Tibial artery (tissue), 4 donors: Measurements from ENCODE around the gene TGIF1.
A peak's percentile ranks its signal among the peaks of the same experiment; 100 is the strongest.
"Not testable (repeated sequence)": the region's sequence is repeated elsewhere in the genome, so short reads cannot be mapped to it uniquely, and the experiment has no call there.

Source experiments
- DNase-seq, 2 donors: peaks; one replicate each; pipeline ENCODE4 v3.0.0-alpha.2; 2019
- H3K27ac ChIP-seq, 2 donors: fragments of 200-600 bp; sonication (generic) in 1 of 2; 1 replicate in 1 of 2; 2 replicates in 1 of 2; pipeline ENCODE4 v1.5.1; 2018 to 2019; ENCODE audit warnings: mild to moderate bottlenecking in 1 of 2
- H3K27me3 ChIP-seq, 2 donors: fragments of 200-600 bp; sonication (generic) in 1 of 2; one replicate each; pipeline versions ENCODE4 v1.5.1 to v1.6.0; 2016 to 2019
- H3K36me3 ChIP-seq, 3 donors: fragments of 200-600 bp; sonication (generic) in 2 of 3; one replicate each; pipeline ENCODE4 v1.5.1; 2016 to 2019; ENCODE audit warnings: mild to moderate bottlenecking in 2 of 3
- H3K4me1 ChIP-seq, 4 donors: fragments of 200-600 bp; sonication (generic) in 2 of 4; 1 replicate in 3 of 4; 2 replicates in 1 of 4; pipeline ENCODE4 v1.5.1; 2016 to 2019
- H3K4me3 ChIP-seq, 2 donors: fragments of 200-600 bp; sonication (generic) in 1 of 2; 1 replicate in 1 of 2; 2 replicates in 1 of 2; pipeline ENCODE4 v1.5.1; 2018 to 2019; ENCODE audit warnings: mild to moderate bottlenecking in 2 of 2
- H3K9me3 ChIP-seq, 3 donors: fragments of 200-600 bp; sonication (generic) in 1 of 3; one replicate each; pipeline ENCODE4 v1.5.1; 2016 to 2019
- CTCF ChIP-seq, 2 experiments: fragments of 200-600 bp in 1 of 2; fragments of 450-650 bp in 1 of 2; IDR thresholded peaks; one replicate each; pipeline ENCODE4 v1.5.1; 2017 to 2019; ENCODE audit warnings: antibody characterized with exemption in 2 of 2, mild to moderate bottlenecking in 1 of 2, moderate library complexity in 1 of 2
- intact Hi-C: fragments of 100-400 bp; cut with DNase I; formaldehyde crosslinking; loops from one replicate; pipeline ENCODE4 v1.15.0; 2023; ENCODE audit warnings: low total_unique reads

The TGIF1 gene

GRCh38 chr18:3408107-3408506 lies 41.9 kb upstream of the TGIF1 start:
- DNase-seq = no peak
- Histone ChIP-seq H3K27ac (no peak overlapping the region), H3K4me3 (no peak overlapping the region), H3K27me3 (peaks cover 0 to 8% of the 10 kb centered on the region in 2 donors), H3K4me1 (peaks cover 0 to 4% (median 0%) of the 10 kb centered on the region in 4 donors), H3K9me3 (peaks cover 0 to 6% (median 5%) of the 10 kb centered on the region in 3 donors), H3K36me3 (no peaks in the 10 kb centered on the region)
- no peak for TF ChIP-seq CTCF (IDR thresholded peaks at IDR 0.05)
- intact Hi-C loops = no loop called here

- Histone ChIP-seq H3K9me3 (peaks cover 0 to 6% (median 5%) of the 10 kb centered on the region in 3 donors), H3K27me3 (peaks cover 0 to 8% of the 10 kb centered on the region in 2 donors), H3K4me3 (no peak overlapping the region), H3K27ac (no peak overlapping the region), H3K4me1 (peaks cover 0 to 4% (median 0%) of the 10 kb centered on the region in 4 donors), H3K36me3 (no peaks in the 10 kb centered on the region)
- no peak for DNase-seq
- no peak for TF ChIP-seq CTCF (IDR thresholded peaks at IDR 0.05)
- intact Hi-C loops = no loop called here
Observed at GRCh38 chr18:3409811-3410210, 40.2 kb upstream of the TGIF1 start.

GRCh38 chr18:3410273-3410672 lies 39.7 kb upstream of the TGIF1 start:
- no peaks in the 10 kb centered on the region for H3K36me3 ChIP-seq
- TF ChIP-seq CTCF (IDR thresholded peaks at IDR 0.05) = no peak
- intact Hi-C loops = no loop called here

GRCh38 chr18:3410876-3411275 lies 39.1 kb upstream of the TGIF1 start:
- H3K4me3 ChIP-seq, H3K9me3 ChIP-seq, intact Hi-C loops, H3K36me3 ChIP-seq, DNase-seq, H3K27ac ChIP-seq, H3K4me1 ChIP-seq, H3K27me3 ChIP-seq: not testable (repeated sequence)

More at GRCh38 chr18:3410273-3410672, 39.7 kb upstream of the TGIF1 start:
- Histone ChIP-seq H3K4me1 (peaks cover 0 to 4% (median 0%) of the 10 kb centered on the region in 4 donors), H3K4me3 (no peak overlapping the region), H3K27ac (no peak overlapping the region), H3K27me3 (peaks cover 0 to 8% of the 10 kb centered on the region in 2 donors), H3K9me3 (peaks cover 0 to 5% (median 3%) of the 10 kb centered on the region in 3 donors)
- DNase-seq = no peak

GRCh38 chr18:3411327-3411726 lies 38.6 kb upstream of the TGIF1 start:
- Histone ChIP-seq H3K27me3 (peaks cover 0 to 8% of the 10 kb centered on the region in 2 donors), H3K9me3 (no peaks in the 10 kb centered on the region), H3K4me1 (peaks cover 0 to 4% (median 0%) of the 10 kb centered on the region in 4 donors), H3K27ac (no peak overlapping the region), H3K36me3 (no peaks in the 10 kb centered on the region), H3K4me3 (no peak overlapping the region)
- no peak for DNase-seq
- no peak for TF ChIP-seq CTCF (IDR thresholded peaks at IDR 0.05)
- intact Hi-C loops = no loop called here

- H3K36me3 ChIP-seq = no peaks in the 10 kb centered on the region
- H3K27ac ChIP-seq = no peak overlapping the region
- no peak for TF ChIP-seq CTCF (IDR thresholded peaks at IDR 0.05)
- no peak for DNase-seq
- H3K4me3 ChIP-seq = peak overlapping the region; percentile 33 to 39
- peaks cover 0 to 8% of the 10 kb centered on the region in 2 donors for H3K27me3 ChIP-seq
- H3K4me1 ChIP-seq = peaks cover 0 to 4% (median 0%) of the 10 kb centered on the region in 4 donors
- intact Hi-C loops = no loop called here
- H3K9me3 ChIP-seq = no peaks in the 10 kb centered on the region
Observed at GRCh38 chr18:3411854-3412268, 38.1 kb upstream of the TGIF1 start.

- H3K4me1 ChIP-seq, DNase-seq, H3K36me3 ChIP-seq, H3K27ac ChIP-seq, H3K9me3 ChIP-seq, H3K4me3 ChIP-seq, intact Hi-C loops, H3K27me3 ChIP-seq: not testable (repeated sequence)
Observed at GRCh38 chr18:3412528-3412927, 37.4 kb upstream of the TGIF1 start.
